G401.6 (cell line): ENCODE data around the gene TMEM178B.

Source experiments
- FAIRE-seq: peaks from 2 replicates; lab custom pipeline; 2012; peaks lifted over from hg19 to GRCh38; lab: Jason Lieb, UNC

The TMEM178B gene

DNA sequence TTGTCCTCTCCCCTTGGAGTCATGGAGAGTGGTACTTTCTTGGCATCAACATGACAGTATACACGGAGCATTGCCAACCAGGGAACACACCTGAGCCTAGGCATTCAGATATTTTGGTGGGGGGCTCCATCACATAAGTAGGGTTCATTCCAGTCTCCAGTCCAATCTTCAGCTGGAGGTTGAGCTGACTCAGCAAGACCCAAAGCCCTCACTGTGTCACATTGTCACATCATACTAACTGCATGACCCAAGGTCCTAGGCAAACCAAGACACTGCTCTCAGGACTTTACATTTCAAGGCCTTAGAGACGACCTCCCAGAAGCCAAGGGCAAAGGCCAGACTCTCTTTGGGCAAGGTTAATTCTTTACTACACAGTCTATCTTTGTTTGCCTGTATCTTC, 190.1 kb downstream of the TMEM178B start:
- FAIRE-seq = no peak

DNA sequence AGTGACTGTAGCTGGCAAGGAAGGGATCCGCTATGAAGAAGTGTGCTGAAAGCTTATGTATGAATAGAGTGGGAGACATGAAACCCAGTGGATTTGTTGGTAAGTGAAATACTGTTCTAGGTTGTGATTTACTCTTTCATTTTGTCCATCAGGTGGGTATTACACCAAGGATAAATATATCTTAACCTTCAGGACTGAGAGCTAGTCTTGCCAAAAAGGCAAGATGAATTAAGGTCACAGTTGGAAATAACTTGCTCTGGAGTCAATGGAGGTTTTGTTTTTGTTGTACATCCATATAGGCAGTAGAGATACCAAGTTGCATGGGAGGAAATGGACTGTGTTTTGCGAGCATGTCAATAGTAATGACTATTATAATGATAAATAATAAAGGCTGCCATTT, 190.6 kb downstream of the TMEM178B start:
- no peak for FAIRE-seq

DNA sequence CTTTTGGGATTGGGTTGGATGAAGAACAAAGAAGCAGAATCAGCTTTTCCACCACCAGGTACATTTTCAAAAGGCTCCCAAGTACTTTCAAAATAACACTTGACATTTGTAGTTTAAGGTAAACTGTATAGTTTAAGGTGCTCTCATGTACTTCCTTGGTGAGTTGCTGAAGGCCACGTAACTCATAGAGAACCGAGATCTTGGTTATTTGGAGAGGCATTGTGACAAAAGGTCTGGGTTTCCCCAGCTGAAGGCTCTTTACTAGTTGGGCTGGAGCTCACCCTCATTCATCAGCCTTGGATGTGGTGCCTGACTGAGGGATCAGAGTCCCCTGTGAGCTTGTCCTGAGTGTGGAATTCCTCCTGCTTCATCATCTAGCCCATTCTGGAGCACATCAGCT, 191.8 kb downstream of the TMEM178B start:
- no peak for FAIRE-seq

GRCh38 chr7:141268614-141269013, 194.8 kb downstream of the TMEM178B start:
- no peak for FAIRE-seq

DNA sequence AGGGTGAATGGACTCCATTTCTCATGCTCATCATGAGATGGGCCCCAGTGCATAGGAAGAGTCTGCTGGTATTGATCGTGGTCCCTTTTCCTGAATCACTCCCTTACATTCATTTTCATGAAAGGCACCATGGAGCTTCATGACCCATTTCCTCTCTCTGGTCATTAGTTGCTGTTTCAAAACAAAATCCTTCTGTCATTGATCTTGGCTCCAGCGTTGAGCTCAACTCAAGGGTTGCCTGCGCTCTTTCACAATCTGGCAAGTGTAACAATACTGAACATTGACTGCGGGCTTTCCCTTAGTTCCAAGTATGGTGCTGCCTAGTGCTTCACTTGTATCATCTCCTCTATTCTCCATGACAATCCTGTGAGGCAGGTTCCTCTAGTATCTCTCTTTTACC, 197.6 kb downstream of the TMEM178B start:
- FAIRE-seq = no peak

DNA sequence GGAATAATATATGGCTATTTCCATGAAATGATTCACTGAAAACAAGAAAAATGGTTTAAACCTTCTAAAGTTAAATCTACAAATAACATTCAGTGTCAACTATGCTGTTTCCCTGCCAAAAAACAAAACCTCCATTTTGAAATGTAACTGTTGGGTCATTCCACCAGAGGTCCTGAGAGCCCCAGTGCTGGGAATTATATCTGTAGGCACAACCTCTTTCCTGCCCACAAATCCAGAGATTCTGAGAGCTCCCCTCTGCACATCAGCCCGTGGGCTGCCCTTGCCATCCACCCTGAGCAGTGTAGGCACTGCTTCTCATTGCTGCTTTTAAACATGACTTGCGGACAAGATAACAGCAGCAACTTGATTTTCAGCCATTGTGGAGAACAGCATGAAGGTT, 198.6 kb downstream of the TMEM178B start:
- no peak for FAIRE-seq

- FAIRE-seq = no peak
Measured at GRCh38 chr7:141275350-141275749, 201.5 kb downstream of the TMEM178B start.

GRCh38 chr7:141276031-141276430, 202.2 kb downstream of the TMEM178B start:
- FAIRE-seq = no peak

DNA sequence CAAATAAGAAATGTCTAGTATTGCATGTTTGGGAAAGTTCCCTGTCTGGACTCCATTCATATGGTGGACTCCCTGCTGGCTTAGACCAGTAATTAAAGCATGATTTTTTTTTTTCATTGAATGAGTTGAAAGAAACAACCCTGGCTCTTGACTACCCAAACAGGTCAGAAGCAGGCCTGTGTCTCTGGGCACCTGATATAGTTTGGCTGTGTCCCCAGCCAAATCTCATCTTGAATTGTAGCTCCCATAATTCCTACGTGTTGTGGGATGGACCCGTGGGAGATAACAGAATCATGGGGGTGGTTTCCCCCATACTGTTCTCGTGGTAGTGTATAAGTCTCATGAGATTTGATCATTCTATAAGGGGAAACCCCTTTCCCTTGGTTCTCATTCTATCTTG, 206.2 kb downstream of the TMEM178B start:
- no peak for FAIRE-seq

DNA sequence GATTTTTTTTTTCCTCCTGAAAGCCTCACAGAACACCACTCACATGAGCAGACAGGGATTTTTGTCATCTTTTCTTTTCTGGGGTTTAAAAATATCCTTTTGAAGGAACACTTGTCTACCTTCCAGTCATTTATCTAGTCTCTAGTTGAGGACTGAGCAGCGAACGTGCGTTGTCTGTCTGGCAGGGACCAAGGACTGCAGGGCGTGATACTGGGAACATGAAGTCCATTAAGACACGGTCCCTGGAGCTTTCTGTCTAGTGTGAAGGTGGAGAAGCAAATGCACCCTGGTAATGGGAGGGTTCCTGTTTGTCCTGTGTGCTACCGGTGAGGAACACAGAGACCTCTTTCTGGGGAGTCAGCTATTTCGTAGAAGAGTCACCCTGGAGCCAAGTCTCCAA, 207.4 kb downstream of the TMEM178B start:
- no peak for FAIRE-seq

DNA sequence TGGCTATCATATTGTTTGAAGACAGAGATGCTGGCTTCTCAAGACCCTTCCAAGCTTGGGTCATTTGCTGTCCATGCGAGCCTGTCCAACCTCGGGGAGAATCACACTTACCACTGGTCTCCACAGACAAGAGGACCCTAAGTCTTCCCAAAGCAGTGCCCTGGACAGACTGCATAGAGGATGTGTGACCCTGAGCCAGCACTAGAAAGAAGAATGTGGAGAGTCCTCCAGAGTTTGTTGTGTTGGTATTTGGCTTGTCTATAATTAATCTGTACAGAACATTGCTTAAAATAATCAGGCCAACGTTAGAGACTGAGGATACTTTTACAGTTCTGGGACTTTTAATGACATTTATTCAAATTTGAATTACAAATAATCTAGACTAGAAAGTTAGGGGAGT, 212.7 kb downstream of the TMEM178B start:
- no peak for FAIRE-seq

DNA sequence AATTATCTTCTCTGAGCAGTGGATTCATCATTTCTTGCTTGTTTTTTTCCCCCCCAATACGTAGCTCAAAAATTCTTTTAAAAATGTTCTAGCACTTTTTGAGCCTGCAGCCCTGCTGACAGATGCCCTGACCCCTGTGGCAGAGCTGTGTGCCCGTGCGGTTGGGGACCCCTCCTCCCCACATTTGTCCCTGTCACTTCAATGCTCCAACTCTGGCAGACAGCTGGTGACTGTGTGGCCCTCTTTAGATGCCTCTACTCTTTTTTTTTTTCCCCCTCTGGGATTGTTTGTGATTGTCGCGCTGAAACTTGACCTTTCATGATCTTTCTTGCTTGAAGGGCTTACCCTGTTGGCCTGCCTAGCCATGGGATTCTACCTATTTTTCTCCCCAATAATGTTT, 214.1 kb downstream of the TMEM178B start:
- FAIRE-seq = no peak

DNA sequence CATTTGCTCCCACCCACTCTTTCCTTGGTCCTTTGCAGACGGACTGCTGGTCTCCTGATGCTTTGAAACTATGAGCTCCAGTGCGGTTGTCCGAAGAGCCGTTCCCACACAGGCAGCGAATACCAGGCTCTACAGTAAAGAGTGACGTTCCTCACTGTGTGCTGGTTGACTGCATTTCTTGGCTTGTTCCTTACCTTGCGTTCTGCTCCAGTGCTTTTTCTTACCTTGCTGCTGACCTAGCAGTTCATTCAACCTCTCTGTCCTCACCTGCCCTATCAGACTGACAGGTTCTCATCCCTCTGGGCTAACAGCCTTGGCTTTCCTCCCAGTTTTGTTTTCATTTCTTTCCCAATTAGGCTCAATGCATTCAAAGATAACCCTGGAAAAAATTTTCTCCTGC, 214.8 kb downstream of the TMEM178B start:
- FAIRE-seq = no peak

- FAIRE-seq = no peak
Measured at GRCh38 chr7:141290365-141290764, 216.5 kb downstream of the TMEM178B start.

- FAIRE-seq = no peak
Measured at GRCh38 chr7:141290973-141291372, 217.1 kb downstream of the TMEM178B start.

- FAIRE-seq = no peak
Measured at GRCh38 chr7:141291541-141291940, 217.7 kb downstream of the TMEM178B start.

DNA sequence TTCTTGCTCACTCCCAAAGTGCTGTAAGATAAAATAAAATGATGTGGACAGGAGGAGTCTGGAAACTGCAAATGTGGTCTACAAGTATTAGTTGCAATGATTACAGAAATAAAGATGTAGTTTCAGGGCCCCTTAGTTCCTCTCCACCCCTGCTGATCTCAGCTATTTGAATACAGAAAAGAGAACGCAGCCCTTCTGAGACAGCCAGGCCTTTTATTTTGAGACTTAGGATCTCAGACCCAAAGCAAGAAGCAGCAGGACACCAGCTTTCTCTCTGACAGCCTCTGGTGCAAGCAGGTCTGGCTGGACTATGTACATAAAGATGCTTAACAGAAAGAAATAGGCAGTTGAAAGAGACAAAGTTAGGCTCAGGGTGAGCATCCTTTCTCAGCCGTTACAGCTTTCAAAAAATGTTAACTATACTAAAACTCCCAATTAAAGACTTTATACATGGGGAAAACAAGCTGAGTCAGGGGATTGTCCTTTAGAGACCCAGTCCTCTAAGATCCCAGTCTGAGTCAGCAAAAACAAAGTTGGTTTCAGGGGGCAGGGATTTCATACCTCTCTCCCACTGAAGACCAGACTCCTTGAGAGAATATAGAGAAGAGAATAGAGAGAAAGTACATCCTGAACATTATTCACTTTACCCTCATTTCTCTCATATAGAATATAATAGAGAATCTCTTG, 220.4 kb downstream of the TMEM178B start:
- FAIRE-seq = no peak

DNA sequence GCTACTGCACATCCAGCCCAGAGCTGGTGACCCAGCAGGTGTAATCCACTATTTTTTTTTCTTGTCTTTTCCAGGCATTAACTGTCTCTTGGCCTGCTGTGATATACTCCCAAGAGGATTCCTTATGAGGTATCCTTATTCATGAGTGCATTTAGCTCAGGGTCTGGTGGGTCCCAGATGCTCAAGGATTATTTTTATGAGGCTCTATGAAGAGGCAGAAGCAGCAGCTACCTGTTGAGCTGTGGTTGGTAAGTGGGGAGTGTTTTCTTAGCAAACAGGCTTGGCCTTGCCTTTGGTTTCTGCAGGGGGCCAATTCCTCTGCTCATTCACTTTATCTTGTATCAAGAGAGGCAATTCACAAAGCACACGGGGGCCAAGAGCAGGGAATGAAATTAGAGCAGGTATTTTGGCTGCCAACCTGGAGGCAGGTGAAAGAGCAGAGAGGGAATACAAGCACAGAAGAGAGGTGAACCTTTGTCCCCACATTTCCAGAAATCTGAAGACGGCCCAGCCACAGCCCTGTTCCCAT, 221.6 kb downstream of the TMEM178B start:
- no peak for FAIRE-seq

GRCh38 chr7:141300816-141301215, 227.0 kb downstream of the TMEM178B start:
- FAIRE-seq = no peak

GRCh38 chr7:141301544-141301943, 227.7 kb downstream of the TMEM178B start:
- FAIRE-seq = no peak

DNA sequence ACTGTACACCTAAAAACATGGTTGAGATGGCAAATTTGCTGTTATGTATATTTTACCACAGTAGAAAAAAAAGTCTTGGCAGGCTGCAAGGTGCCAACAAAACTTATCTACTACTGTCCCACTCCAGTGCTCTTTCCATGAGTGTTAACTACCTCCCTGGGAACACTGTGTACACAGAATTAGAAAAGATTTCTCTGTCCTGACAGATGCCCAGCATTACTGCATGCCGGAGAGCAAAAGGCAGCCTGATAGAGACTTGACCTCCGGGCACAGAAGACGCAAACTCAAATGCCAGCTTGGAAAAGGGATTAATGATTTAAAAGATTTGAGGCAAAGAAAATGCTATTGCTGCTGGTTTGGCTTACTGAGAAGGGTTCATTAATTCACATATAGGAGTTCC, 228.8 kb downstream of the TMEM178B start:
- no peak for FAIRE-seq

GRCh38 chr7:141304291-141304690, 230.4 kb downstream of the TMEM178B start:
- FAIRE-seq = no peak

DNA sequence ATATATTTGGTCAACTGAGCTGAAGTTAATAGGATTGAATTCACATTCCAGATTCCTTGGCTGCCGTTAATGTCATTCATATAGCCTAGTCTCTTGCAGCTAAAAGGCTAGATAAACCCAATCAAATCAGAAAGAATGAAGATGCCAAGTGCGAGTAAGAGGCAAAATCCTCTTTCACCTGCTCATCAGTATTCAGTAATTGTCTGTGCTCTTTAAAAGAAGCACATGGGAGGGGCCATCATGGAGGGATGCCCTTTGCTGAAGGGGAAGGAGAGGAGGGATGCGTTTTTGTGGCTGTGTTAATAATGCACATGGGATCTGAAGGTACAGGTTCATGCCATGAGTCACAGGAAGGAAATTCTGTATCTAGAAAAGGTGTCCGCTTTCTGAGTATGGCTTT, 232.2 kb downstream of the TMEM178B start:
- no peak for FAIRE-seq

DNA sequence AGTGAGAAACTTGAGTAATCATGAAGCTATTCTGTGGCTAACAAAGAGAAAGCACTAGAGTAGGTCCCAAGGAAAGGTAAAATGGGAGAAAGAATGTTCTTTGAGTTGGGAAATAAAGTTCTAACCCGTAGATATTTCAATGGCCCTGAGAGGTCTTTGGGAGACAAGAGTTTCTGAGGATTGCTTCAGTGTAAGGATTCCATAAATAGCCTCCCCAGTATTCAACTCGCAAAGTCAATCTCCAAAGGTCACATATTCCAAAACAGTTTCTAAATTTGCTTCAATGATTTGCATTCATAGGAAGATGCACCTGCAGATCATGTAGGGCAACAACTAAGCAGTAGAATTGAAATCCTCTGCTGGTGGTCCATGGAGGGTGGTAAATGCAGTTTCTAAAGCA, 238.5 kb downstream of the TMEM178B start:
- no peak for FAIRE-seq
